Skeletal muscle tissue (tissue), 4 donors: ENCODE measurements around the gene HOOK2. TPM values are rescaled to one million over a fixed set of nuclear protein-coding genes. Genes with fewer than 3 reads are reported as not detected.

Experiments used
- H3K27ac ChIP-seq: one replicate; pipeline ENCODE4 v1.7.0; 2013; ENCODE audit warnings: mild to moderate bottlenecking, low read depth, low read length, inconsistent platforms
- H3K27me3 ChIP-seq, 3 donors: one replicate each; pipeline ENCODE4 v1.7.0; 2013; ENCODE audit warnings: low read length in 3 of 3; ENCODE audit not compliant: control insufficient read depth in 3 of 3, insufficient read depth in 3 of 3
- H3K36me3 ChIP-seq, 3 donors: one replicate each; pipeline ENCODE4 v1.7.0; 2013; ENCODE audit warnings: low read length in 3 of 3; ENCODE audit not compliant: control insufficient read depth in 3 of 3, insufficient read depth in 3 of 3
- H3K4me1 ChIP-seq, 3 donors: one replicate each; pipeline ENCODE4 v1.7.0; 2013; ENCODE audit warnings: low read length in 3 of 3, mild to moderate bottlenecking in 3 of 3; ENCODE audit not compliant: control insufficient read depth in 3 of 3, insufficient read depth in 3 of 3
- H3K4me3 ChIP-seq, 3 donors: one replicate each; pipeline ENCODE4 v1.7.0; 2013; ENCODE audit warnings: low read length in 3 of 3
- H3K9ac ChIP-seq, 3 donors: one replicate each; pipeline ENCODE4 v1.7.0; 2013; ENCODE audit warnings: low read length in 3 of 3, mild to moderate bottlenecking in 3 of 3, moderate library complexity in 2 of 3, low read depth in 1 of 3
- H3K9me3 ChIP-seq, 3 donors: one replicate each; pipeline ENCODE4 v1.7.0; 2013; ENCODE audit warnings: low read length in 3 of 3; ENCODE audit not compliant: control insufficient read depth in 3 of 3
- total RNA-seq: library from RNA; depleted of rRNA; stranded (reverse); fragments of >200 nt; gene quantifications from one replicate; pipeline ENCODE4 v1.2.3, GENCODE V29; 2014
- donor health status: Osteomylitis.

The HOOK2 gene
- total RNA-seq, 1 donor from 2014 or later, result 13.6 TPM

DNA sequence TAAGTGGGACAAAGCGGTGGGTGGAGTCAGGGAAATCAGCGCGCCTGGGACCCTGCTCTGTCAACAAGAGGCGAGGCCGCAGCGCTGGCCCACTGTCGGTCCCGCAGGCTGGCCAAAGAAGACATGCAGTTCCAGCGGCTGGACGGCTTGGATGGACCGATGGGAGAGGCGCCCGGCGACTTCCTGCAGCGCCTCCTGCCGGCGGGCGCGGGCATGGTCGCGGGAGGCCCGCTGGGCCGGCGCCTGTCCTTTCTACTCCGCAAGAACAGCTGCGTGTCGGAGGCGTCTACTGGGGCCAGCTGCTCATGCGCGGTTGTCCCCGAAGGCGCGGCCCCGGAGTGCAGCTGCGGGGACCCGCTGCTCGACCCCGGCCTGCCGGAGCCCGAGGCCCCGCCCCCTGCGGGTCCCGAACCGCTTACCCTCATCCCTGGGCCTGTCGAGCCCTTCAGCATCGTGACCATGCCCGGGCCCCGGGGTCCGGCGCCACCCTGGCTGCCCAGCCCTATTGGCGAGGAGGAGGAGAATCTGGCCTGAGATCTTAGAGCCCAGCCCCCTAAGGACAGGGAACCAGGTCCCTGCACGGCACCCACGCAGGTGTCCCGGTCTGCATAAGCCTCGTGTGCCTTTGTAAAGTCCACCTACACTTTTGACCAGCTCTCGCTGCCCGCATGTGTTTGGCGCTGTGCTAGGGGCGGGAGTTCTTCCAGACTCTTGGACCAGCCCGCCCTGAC, 17.6 kb downstream of the HOOK2 start:
- peak overlapping the region in 1 of 3 donors; percentile 62 for H3K9ac ChIP-seq
- H3K27ac ChIP-seq, result no peak overlapping the region

DNA sequence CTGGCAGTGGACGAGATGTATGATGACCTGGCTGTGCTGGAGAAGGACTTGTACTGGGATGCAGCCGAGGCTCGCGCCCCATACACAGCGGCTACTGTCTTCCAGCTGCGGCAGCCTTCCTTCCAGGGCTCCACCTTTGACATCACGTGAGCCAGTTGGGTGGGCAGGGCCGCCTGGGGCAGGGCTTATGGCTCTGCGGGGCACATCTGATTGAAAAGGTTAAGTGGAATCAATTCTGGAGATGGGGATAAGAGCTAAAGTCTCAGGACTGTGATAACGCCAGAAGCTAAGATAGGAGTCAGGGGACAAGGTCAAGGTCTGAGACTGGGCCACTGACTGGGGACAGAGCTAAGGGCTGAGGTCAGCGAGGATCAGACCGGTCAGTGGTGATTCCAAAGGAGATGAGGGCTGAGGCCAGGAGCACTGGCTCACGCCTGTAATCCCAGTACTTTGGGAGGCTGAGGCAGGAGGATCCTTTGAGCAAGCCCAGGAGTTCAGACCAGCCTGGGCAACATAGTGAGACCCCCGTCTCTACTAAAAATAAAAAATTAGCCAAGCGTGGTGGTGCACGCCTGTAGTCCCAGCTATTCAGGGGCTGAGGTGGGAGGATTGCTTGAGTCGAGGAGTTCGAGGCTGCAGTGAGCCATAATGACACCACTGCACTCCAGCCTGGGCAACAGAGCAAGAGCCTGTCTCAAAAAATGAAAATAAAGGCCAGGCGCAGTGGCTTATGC, 19.0 kb downstream of the HOOK2 start:
- Histone ChIP-seq H3K36me3 (peaks cover 0 to 2% (median 0%) of the 10 kb centered on the region in 3 donors), H3K9me3 (no peaks in the 10 kb centered on the region), H3K27ac (no peak overlapping the region), H3K9ac (no peak overlapping the region), H3K27me3 (peaks cover 22 to 35% (median 32%) of the 10 kb centered on the region in 3 donors), H3K4me1 (peaks cover 0 to 7% (median 5%) of the 10 kb centered on the region in 3 donors), H3K4me3 (no peak overlapping the region)

More for the DNA sequence above, 17.6 kb downstream of the HOOK2 start:
- peaks cover 0 to 6% (median 0%) of the 10 kb centered on the region in 3 donors for H3K36me3 ChIP-seq
- H3K4me3 ChIP-seq, result peak overlapping the region; percentile 26 to 54 (median 43)
- no peaks in the 10 kb centered on the region for H3K9me3 ChIP-seq
- peaks cover 0 to 7% (median 6%) of the 10 kb centered on the region in 3 donors for H3K4me1 ChIP-seq
- H3K27me3 ChIP-seq, result peaks cover 12 to 25% (median 22%) of the 10 kb centered on the region in 3 donors

DNA sequence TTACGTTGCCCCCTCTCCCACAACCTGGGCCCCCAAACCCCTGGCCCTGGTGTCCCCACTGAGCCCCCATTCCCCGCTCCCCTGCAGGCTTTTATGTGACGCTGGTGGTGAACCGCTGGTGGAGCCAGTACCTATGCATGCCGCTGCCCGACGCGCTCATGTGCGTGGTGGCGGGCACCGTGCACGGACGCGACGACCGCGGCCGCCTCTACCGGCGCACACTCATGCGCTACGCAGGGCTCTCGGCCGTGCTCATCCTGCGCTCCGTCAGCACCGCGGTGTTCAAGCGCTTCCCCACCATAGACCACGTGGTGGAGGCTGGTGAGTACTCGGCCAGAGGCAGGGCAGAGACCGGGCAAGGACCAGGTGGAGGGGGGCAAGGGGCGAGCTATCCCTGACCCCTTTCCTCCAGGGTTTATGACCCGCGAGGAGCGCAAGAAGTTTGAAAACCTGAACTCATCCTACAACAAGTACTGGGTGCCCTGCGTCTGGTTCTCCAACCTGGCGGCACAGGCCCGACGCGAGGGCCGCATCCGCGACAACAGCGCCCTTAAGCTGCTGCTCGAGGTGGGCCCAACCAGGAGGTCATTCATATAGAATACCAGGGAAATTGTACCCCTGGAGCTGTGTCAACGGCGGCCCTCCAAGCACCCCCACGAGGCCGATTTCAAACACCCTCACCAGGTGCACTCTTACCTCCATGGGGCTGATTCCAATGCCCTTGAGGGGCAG, 20.7 kb downstream of the HOOK2 start:
- Histone ChIP-seq H3K27me3 (peaks cover 31 to 51% (median 48%) of the 10 kb centered on the region in 3 donors), H3K9me3 (no peaks in the 10 kb centered on the region)

DNA sequence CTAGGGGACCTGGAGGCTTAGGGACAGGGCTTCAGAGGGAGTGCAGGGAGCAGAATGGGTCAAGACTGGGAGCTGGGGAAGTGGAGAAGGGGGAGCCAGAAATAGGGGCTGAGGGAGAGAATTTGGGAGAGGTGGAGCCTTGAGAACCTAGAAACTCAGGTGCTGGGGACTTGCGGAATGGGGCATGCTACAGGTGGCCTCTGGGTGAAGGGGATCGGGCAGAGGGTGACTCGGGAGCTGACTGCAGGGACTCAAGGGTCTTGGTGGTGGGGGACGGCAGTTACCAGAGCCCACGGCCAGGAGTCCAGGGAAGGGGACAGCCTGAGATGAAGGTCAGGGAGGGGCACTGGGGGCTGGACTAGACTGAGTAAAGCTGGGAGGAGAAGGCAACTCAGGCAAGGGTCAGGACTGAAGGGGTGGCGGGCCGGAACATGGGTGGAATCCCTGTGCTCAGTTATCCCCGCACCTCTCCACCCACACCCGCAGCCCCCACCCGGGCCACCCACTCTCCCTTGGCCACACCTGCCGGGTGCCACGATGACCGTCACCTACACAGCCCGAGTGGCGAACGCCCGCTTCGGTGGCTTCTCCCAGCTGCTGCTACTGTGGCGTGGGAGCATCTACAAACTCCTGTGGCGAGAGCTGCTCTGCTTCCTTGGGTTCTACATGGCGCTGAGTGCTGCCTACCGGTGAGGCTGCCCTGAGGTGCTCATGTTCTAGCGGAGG, 23.1 kb downstream of the HOOK2 start:
- H3K4me1 ChIP-seq, result peaks cover 2 to 8% (median 7%) of the 10 kb centered on the region in 3 donors
- peaks cover 9 to 12% (median 10%) of the 10 kb centered on the region in 3 donors for H3K36me3 ChIP-seq
- H3K4me3 ChIP-seq, result no peak overlapping the region
- H3K9me3 ChIP-seq, result peaks cover 2 to 5% (median 4%) of the 10 kb centered on the region in 3 donors
- H3K9ac ChIP-seq, result no peak overlapping the region
- H3K27me3 ChIP-seq, result peaks cover 33 to 66% (median 56%) of the 10 kb centered on the region in 3 donors
- H3K27ac ChIP-seq, result no peak overlapping the region

More for the DNA sequence above, 20.7 kb downstream of the HOOK2 start:
- peaks cover 6 to 15% (median 8%) of the 10 kb centered on the region in 3 donors for H3K4me1 ChIP-seq
- no peak overlapping the region for H3K9ac ChIP-seq
- H3K4me3 ChIP-seq, result no peak overlapping the region
- no peaks in the 10 kb centered on the region for H3K36me3 ChIP-seq
- no peak overlapping the region for H3K27ac ChIP-seq

DNA sequence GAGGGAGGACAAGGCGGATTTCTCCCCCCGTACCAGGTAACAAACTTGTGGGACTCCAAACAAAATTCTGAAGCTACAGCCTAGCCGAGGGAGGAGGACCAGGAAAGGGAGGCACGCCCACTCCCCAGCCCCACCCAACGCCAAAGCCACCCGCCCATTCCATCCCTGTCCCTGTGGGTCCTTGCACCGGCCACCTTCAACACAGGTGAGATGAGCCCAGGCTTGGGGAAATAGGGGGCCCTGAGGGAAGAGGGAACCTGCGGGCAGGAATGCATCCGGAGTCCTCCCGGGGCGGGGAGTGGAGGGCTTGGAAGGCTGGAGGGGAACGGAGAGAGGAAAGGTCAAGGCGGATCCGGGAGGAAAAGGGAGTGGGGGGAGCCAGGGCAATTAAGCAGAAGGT, 23.7 kb downstream of the HOOK2 start, which contains the start of gene BEST2:
Gene BEST2 (plus strand): TSS at position 157 of the 400 bp plus-strand sequence. CDS start 802 bp downstream, outside the sequence.
- Histone ChIP-seq H3K36me3 (peaks cover 12 to 16% (median 14%) of the 10 kb centered on the region in 3 donors), H3K9me3 (peaks cover 2 to 5% (median 4%) of the 10 kb centered on the region in 3 donors), H3K9ac (no peak within 1 kb of the TSS), H3K27me3 (peaks cover 33 to 69% (median 56%) of the 10 kb centered on the region in 3 donors), H3K4me3 (no peak within 1 kb of the TSS), H3K4me1 (peaks cover 2 to 8% (median 7%) of the 10 kb centered on the region in 3 donors), H3K27ac (no peak within 1 kb of the TSS)

DNA sequence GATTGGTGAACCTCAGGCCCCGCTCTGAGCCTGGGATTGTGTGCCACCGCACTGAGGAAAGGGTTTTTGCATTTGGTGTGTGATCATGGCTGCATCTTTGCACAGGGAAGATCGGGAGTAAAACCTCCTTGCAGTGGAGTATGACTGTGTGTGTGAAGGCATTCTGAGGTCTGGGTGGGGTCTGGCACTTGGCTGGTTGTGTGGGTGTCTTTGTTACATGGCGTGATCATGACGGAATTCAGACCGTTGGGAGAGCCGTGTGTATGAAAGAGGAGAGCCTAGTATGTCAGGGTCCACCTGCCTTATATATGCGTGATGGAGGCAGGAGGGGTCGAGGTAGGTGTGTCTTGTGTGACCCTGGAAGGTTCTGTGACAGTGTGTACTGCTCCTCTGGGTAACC, 24.5 kb downstream of the HOOK2 start:
- Histone ChIP-seq H3K27ac (no peak overlapping the region), H3K4me3 (no peak overlapping the region), H3K9me3 (peaks cover 2 to 5% (median 4%) of the 10 kb centered on the region in 3 donors), H3K4me1 (peaks cover 2 to 8% (median 7%) of the 10 kb centered on the region in 3 donors), H3K9ac (no peak overlapping the region), H3K27me3 (peaks cover 33 to 69% (median 50%) of the 10 kb centered on the region in 3 donors), H3K36me3 (peaks cover 17 to 22% (median 20%) of the 10 kb centered on the region in 3 donors)

DNA sequence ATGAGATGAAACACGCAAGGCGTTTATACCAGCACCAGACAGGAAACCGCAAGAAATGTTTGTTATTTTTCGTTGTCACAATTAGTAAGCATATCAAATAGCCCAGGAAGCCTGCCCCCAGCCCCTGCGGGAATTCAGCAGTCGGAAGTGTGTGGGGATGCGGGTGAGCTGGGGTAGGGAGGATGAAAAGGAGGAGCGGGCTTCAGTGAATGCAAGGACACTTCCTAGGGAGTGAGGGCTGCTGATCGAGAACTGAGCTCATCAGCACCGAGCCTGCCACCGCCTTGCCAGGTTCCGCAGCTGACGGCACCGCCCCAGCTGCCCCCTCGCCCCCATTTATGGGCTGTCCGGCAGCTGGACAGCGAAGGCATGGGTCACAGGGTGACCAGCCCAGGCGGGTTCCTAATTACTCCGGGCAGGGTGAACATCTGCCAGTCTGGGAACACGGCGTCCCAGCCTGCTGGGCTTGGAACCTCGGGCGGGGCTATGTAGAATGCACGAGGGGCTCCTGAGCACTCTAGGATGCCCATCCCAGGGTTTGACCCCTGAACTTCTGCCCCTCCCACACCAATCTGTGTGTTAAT, 25.3 kb downstream of the HOOK2 start:
- Histone ChIP-seq H3K27me3 (peaks cover 33 to 64% (median 44%) of the 10 kb centered on the region in 3 donors), H3K4me3 (no peak overlapping the region), H3K9ac (no peak overlapping the region), H3K36me3 (peaks cover 25 to 30% (median 28%) of the 10 kb centered on the region in 3 donors), H3K4me1 (peaks cover 2 to 8% (median 7%) of the 10 kb centered on the region in 3 donors), H3K9me3 (peaks cover 2 to 5% (median 4%) of the 10 kb centered on the region in 3 donors), H3K27ac (no peak overlapping the region)

DNA sequence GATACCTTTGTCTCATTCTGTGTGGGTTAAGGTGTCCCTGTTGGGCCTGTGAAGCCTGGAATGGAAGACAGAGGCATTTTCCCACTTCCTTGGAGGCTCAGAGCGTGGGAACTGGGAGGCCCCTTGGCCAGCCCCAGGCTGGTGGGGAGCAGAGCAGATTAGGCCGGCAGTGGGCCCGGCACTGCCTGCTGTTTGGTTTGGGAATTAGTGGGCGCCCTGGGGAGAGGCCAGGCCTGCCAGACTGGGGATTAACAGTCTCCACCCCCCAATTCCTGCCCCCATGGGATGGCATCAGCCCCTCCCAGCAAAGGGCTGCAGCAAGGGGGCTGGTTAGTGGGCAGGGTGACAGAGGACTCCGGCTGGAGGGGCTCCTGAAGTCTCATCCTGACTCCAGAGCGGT, 26.9 kb downstream of the HOOK2 start:
- Histone ChIP-seq H3K4me3 (no peak overlapping the region), H3K9ac (no peak overlapping the region), H3K27me3 (peaks cover 24 to 54% (median 36%) of the 10 kb centered on the region in 3 donors), H3K27ac (no peak overlapping the region), H3K4me1 (peaks cover 2 to 8% (median 7%) of the 10 kb centered on the region in 3 donors), H3K9me3 (peaks cover 2 to 5% (median 4%) of the 10 kb centered on the region in 3 donors), H3K36me3 (peaks cover 28 to 33% (median 33%) of the 10 kb centered on the region in 3 donors)
